ENCODE data around the gene CPED1.

Gene CPED1

GRCh38 chr7:121084748-121085336 is 96.3 kb downstream of the CPED1 start:
- Histone ChIP-seq H3K9ac (ENCODE audit: low read length) (no peak overlapping the region), H3K27ac (ENCODE audit: low read length) (no peak overlapping the region), H3K9me3 (replicated peaks; ENCODE audit: insufficient read depth, low read length) (no peaks in the 10 kb centered on the region), H3K79me2 (ENCODE audit: low read length) (no peaks in the 10 kb centered on the region), H3K27me3 (replicated peaks; ENCODE audit: insufficient read depth, low read length) (no peaks in the 10 kb centered on the region), H3K4me1 (ENCODE audit: low read length) (no peaks in the 10 kb centered on the region), H4K20me1 (ENCODE audit: insufficient read depth, low read length) (no peaks in the 10 kb centered on the region), H3K4me3 (ENCODE audit: low read length) (no peak overlapping the region), H2AFZ (ENCODE audit: low read length) (no peak overlapping the region), H3K9me2 (replicated peaks; ENCODE audit: insufficient read depth, low read length) (no peaks in the 10 kb centered on the region), H3F3A (ENCODE audit: insufficient read depth, low read length) (no peaks in the 10 kb centered on the region), H3K36me3 (replicated peaks; ENCODE audit: insufficient read depth, low read length) (no peaks in the 10 kb centered on the region), H3K4me2 (ENCODE audit: low read depth, low read length) (no peak overlapping the region)
- DNase-seq: no peak
- TF ChIP-seq CTCF (IDR thresholded peaks at IDR 0.05; ENCODE audit: low read length) (no peak), EZH2 (optimal IDR thresholded peaks at IDR 0.05; ENCODE audit: low read depth, low read length) (no peak), EZH2phosphoT487 (IDR thresholded peaks at IDR 0.05; ENCODE audit: low read length) (no peak)

GRCh38 chr7:121085922-121086321 is 97.4 kb downstream of the CPED1 start:
- no peaks in the 10 kb centered on the region for H3K9me3 ChIP-seq (replicated peaks; ENCODE audit: insufficient read depth, low read length)
- no peaks in the 10 kb centered on the region for H3K9me2 ChIP-seq (replicated peaks; ENCODE audit: insufficient read depth, low read length)
- H3K79me2 ChIP-seq (ENCODE audit: low read length): no peaks in the 10 kb centered on the region
- H3K27me3 ChIP-seq (replicated peaks; ENCODE audit: insufficient read depth, low read length): no peaks in the 10 kb centered on the region
- H3K36me3 ChIP-seq (replicated peaks; ENCODE audit: insufficient read depth, low read length): no peaks in the 10 kb centered on the region
- H3K4me2 ChIP-seq (ENCODE audit: low read depth, low read length): no peak overlapping the region
- TF ChIP-seq EZH2 (optimal IDR thresholded peaks at IDR 0.05; ENCODE audit: low read depth, low read length) (no peak), CTCF (IDR thresholded peaks at IDR 0.05; ENCODE audit: low read length) (no peak), EZH2phosphoT487 (IDR thresholded peaks at IDR 0.05; ENCODE audit: low read length) (no peak)
- no peak overlapping the region for H3K27ac ChIP-seq (ENCODE audit: low read length)
- no peak for DNase-seq
- H3K4me3 ChIP-seq (ENCODE audit: low read length): no peak overlapping the region
- H2AFZ ChIP-seq (ENCODE audit: low read length): no peak overlapping the region
- no peaks in the 10 kb centered on the region for H4K20me1 ChIP-seq (ENCODE audit: insufficient read depth, low read length)
- no peak overlapping the region for H3K9ac ChIP-seq (ENCODE audit: low read length)
- H3F3A ChIP-seq (ENCODE audit: insufficient read depth, low read length): no peaks in the 10 kb centered on the region
- H3K4me1 ChIP-seq (ENCODE audit: low read length): no peaks in the 10 kb centered on the region

DNA sequence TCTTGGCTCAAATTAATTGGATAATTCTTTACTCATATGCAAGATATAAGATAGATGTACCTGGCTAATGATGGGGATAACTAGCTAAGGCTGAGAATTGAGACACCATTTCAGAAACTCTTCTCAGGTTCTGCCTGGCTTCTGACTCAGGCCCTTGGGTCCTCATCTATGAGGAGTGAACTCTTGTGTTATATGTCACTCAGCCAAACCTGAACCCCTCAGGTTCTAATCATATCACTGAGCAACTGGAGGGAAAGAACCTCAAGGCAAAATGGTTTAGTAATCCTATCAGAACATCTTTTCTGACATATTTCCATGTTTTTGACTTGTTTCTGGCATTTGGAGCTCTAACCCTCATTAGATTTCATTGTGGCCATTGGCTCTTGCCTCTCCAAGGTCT is 100.4 kb downstream of the CPED1 start:
- no peak overlapping the region for H3K4me3 ChIP-seq (ENCODE audit: low read length)
- H4K20me1 ChIP-seq (ENCODE audit: insufficient read depth, low read length): no peaks in the 10 kb centered on the region
- H3K9me3 ChIP-seq (replicated peaks; ENCODE audit: insufficient read depth, low read length): no peaks in the 10 kb centered on the region
- H3K9ac ChIP-seq (ENCODE audit: low read length): no peak overlapping the region
- no peaks in the 10 kb centered on the region for H3K36me3 ChIP-seq (replicated peaks; ENCODE audit: insufficient read depth, low read length)
- no peaks in the 10 kb centered on the region for H3K4me1 ChIP-seq (ENCODE audit: low read length)
- no peaks in the 10 kb centered on the region for H3K9me2 ChIP-seq (replicated peaks; ENCODE audit: insufficient read depth, low read length)
- DNase-seq: no peak
- no peak overlapping the region for H3K27ac ChIP-seq (ENCODE audit: low read length)
- TF ChIP-seq EZH2 (optimal IDR thresholded peaks at IDR 0.05; ENCODE audit: low read depth, low read length) (no peak), CTCF (IDR thresholded peaks at IDR 0.05; ENCODE audit: low read length) (no peak), EZH2phosphoT487 (IDR thresholded peaks at IDR 0.05; ENCODE audit: low read length) (no peak)
- no peaks in the 10 kb centered on the region for H3F3A ChIP-seq (ENCODE audit: insufficient read depth, low read length)
- H3K4me2 ChIP-seq (ENCODE audit: low read depth, low read length): no peak overlapping the region
- no peak overlapping the region for H2AFZ ChIP-seq (ENCODE audit: low read length)
- no peaks in the 10 kb centered on the region for H3K27me3 ChIP-seq (replicated peaks; ENCODE audit: insufficient read depth, low read length)
- H3K79me2 ChIP-seq (ENCODE audit: low read length): no peaks in the 10 kb centered on the region
